WERI-Rb-1 (cell line): ENCODE data around the gene SIRT3.

Experiments used
- DNase-seq: peaks from one replicate; pipeline ENCODE4 v3.0.0-alpha.2; 2020
- H3K27ac ChIP-seq: fragments of 250-450 bp; sonication (Bioruptor Pico); 2 replicates; pipeline ENCODE4 v1.5.1; 2020; ENCODE audit warnings: mild to moderate bottlenecking, moderate library complexity
- H3K27me3 ChIP-seq: fragments of 250-450 bp; sonication (Bioruptor Pico); 2 replicates; pipeline ENCODE4 v1.5.1; 2021; ENCODE audit warnings: mild to moderate bottlenecking, low read depth, moderate library complexity; ENCODE audit not compliant: insufficient read depth, severe bottlenecking
- H3K36me3 ChIP-seq: fragments of 250-450 bp; sonication (Bioruptor Pico); 2 replicates; pipeline ENCODE4 v1.5.1; 2020; ENCODE audit warnings: mild to moderate bottlenecking, moderate library complexity
- H3K4me3 ChIP-seq: 2 replicates; pipeline ENCODE4 v1.5.1; 2011; ENCODE audit warnings: low read depth, mild to moderate bottlenecking, control low read depth, low read length
- H3K9me3 ChIP-seq: fragments of 250-450 bp; sonication (Bioruptor Pico); 2 replicates; pipeline ENCODE4 v1.5.1; 2021; ENCODE audit warnings: mild to moderate bottlenecking, moderate library complexity; ENCODE audit not compliant: severe bottlenecking
- CTCF ChIP-seq: IDR thresholded peaks from 2 replicates; pipeline ENCODE4 v1.5.1; 2011; ENCODE audit warnings: low read depth, mild to moderate bottlenecking, control low read depth, inconsistent platforms, low read length

The SIRT3 gene

DNA sequence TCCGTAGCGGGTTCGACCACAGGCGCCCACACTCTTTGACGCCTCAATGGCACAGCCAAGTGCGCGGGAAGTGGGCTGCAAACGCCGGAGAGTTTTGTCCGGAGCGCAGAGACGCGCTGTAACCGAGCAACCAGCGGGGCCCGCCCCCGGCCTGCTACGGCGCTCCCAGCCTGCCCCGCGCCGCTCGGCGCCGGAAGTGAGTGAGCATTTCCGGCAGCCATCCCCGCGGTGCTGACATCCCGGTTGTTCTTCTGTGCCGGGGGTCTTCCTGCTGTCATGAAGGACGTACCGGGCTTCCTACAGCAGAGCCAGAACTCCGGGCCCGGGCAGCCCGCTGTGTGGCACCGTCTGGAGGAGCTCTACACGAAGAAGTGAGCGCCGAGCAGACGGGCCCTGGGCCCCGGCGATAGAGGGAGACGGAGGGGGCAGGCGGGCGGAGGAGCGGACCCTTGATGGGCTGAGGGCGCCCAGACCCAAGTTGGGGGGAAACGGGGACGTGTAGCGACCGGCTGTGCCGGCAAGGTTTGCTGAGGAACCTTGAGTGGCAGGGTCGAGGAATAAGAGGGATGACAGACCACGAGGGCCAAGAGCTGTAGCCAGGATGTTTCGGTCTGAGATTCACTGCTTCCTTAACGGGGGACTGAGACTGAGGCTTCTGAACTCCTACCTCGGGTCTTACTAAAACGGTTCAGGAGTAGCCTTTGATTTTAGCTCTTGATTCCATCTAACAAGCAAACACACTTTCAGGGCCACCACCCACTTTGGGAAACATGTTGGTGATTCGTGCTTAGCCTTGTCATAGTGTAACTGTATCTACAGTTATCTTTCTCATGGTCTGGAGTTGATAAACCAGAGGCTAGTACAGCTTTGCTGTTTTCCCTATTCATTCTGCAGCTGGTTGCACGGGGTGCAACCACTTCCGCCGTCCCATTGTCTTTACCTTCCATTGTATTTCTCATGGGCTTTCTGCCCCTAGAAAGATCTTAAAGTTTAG is 929 bp upstream of the SIRT3 start, which contains the start of gene PSMD13:
Gene PSMD13, plus strand, starts transcription at position 203 of the 994 bp plus-strand sequence. Its CDS starts 74 bp downstream, at position 277.
- Histone ChIP-seq H3K4me3 (peak within 1 kb of the TSS; percentile 93), H3K36me3 (peaks cover 28% of the 10 kb centered on the region), H3K9me3 (no peaks in the 10 kb centered on the region), H3K27me3 (no peaks in the 10 kb centered on the region), H3K27ac (peak within 1 kb of the TSS; percentile 97)
- peak; percentile 76 for DNase-seq
- TF ChIP-seq CTCF: no peak

DNA sequence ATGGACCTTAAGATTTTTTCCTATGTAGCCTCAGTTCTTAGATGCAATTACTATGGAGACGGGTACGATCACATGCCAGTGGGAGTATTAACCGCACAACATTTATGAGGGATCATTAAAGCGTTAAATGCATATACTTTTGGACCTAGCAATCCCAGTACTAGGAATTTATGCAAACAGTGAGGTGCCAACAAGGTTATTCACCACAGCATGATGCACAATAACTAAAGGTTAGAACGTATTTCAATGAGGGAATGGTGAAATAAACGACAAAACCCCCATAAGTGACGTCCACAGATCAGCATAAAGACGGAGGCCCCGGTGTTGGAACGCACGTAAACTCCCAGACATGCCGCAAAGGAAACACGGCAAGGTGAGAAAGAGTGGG is 539 bp downstream of the SIRT3 start:
- no peaks in the 10 kb centered on the region for H3K27me3 ChIP-seq
- H3K36me3 ChIP-seq: peaks cover 15% of the 10 kb centered on the region
- H3K27ac ChIP-seq: peak overlapping the region; percentile 86
- no peak for TF ChIP-seq CTCF
- no peaks in the 10 kb centered on the region for H3K9me3 ChIP-seq
- no peak for DNase-seq
- peak overlapping the region; percentile 88 for H3K4me3 ChIP-seq

- Histone ChIP-seq H3K9me3 (no peaks in the 10 kb centered on the region), H3K27me3 (no peaks in the 10 kb centered on the region), H3K36me3 (peaks cover 11% of the 10 kb centered on the region), H3K4me3 (peak overlapping the region; percentile 88), H3K27ac (no peak overlapping the region)
- no peak for TF ChIP-seq CTCF
- no peak for DNase-seq
These were observed 962 bp downstream of the SIRT3 start for GRCh38 chr11:235180-235579.

DNA sequence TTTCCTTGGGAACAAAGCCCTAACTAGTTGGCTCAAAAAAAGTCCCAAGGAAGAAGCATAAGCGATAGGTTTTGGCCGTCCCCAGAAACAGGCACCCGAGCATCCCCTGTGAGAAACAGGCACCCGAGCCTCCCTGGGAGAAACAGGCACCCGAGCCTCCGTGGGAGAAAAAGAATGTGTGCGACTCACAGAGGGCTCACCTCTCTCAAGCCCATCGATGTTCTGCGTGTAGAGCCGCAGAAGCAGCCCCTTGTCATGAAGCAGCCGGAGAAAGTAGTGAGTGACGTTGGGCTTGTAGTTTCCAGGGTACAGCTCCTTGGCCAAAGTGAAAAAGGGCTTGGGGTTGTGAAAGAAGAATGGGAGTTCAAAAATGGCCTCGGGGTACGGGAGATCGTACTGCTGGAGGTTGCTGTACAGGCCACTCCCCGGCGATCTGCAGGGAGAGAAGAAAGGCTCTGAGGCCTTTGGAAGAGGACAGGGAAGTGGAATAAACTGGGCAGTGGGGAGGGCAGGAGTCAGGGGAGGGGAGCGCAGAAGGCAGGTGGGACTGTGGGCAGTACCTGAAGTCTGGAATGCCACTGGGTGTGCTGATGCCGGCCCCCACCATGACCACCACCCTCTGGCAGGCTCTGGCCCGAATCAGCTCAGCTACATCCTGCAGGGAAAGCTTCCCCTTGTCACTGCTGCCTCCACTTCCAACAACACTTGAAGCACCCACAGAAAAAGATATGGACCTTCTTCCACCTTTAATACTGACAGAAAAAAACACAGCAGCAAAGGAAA is 3.2 kb downstream of the SIRT3 start:
- Histone ChIP-seq H3K27ac (no peak overlapping the region), H3K4me3 (no peak overlapping the region), H3K36me3 (peaks cover 3% of the 10 kb centered on the region), H3K9me3 (no peaks in the 10 kb centered on the region), H3K27me3 (no peaks in the 10 kb centered on the region)
- no peak for DNase-seq
- TF ChIP-seq CTCF: no peak

GRCh38 chr11:230431-230830 is 5.7 kb downstream of the SIRT3 start:
- no peak overlapping the region for H3K4me3 ChIP-seq
- H3K36me3 ChIP-seq: peaks cover 3% of the 10 kb centered on the region; the same call in 1 of the 2 replicates
- no peaks in the 10 kb centered on the region for H3K9me3 ChIP-seq
- H3K27me3 ChIP-seq: no peaks in the 10 kb centered on the region
- no peak overlapping the region for H3K27ac ChIP-seq
- TF ChIP-seq CTCF: no peak
- DNase-seq: no peak
